ENCODE data around the gene KRT84. TPM values are rescaled to one million over a fixed set of nuclear protein-coding genes. Genes with fewer than 3 reads are reported as not detected.

KRT84 gene
- polyA plus RNA-seq, 1 donor from 2014 or later = not detected

DNA sequence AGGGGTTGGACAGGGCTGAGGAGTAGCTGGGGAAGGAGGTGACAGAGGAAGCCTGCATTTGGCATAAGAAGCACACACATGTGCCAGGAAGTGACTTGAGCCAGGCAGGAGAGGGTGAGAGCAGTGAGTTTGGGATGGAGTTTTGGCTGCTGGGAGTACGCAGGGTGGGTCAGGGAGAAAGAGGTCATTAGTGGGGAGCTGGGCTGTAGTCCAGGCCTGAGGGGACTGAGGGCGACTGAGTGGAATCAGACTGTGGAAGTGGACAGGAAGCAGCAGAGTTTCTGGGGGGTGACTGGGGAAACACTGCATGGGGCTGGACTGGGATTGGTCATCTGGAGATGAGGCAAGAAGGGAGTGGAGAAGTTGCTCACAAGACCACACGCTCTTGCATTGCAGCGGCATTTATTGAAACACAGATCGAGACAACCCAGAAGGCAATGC lies 25.8 kb downstream of the KRT84 start:
- Histone ChIP-seq H3K9me2 (ENCODE audit: insufficient read depth, low read length) (no peaks in the 10 kb centered on the region), H3K27me3 (ENCODE audit: insufficient read depth, low read depth, low read length) (no peaks in the 10 kb centered on the region), H3F3A (ENCODE audit: insufficient read depth, low read length, poor library complexity, severe bottlenecking) (no peaks in the 10 kb centered on the region), H3K27ac (ENCODE audit: low read length) (no peak overlapping the region), H3K79me2 (replicated peaks; ENCODE audit: insufficient read depth, low read length) (no peaks in the 10 kb centered on the region), H3K9ac (ENCODE audit: low read length) (no peak overlapping the region), H3K4me2 (ENCODE audit: low read length) (no peak overlapping the region), H3K4me3 (ENCODE audit: low read length) (no peak overlapping the region), H3K36me3 (ENCODE audit: insufficient read depth, low read length) (no peaks in the 10 kb centered on the region), H2AFZ (ENCODE audit: low read depth, low read length) (no peak overlapping the region), H3K9me3 (ENCODE audit: low read length) (no peaks in the 10 kb centered on the region), H4K20me1 (ENCODE audit: insufficient read depth) (no peaks in the 10 kb centered on the region)
- TF ChIP-seq EP300 (conservative IDR thresholded peaks at IDR 0.05; ENCODE audit: poor library complexity, severe bottlenecking) (no peak), MXI1 (conservative IDR thresholded peaks at IDR 0.05; ENCODE audit: poor library complexity, severe bottlenecking) (no peak), POLR2AphosphoS5 (IDR thresholded peaks at IDR 0.05) (no peak), TAF1 (IDR thresholded peaks at IDR 0.05; ENCODE audit: low read depth) (no peak), RAD21 (conservative IDR thresholded peaks at IDR 0.05) (no peak), EZH2 (IDR thresholded peaks at IDR 0.05; ENCODE audit: borderline replicate concordance, insufficient read depth, low read length, poor library complexity, severe bottlenecking) (no peak), SMC3 (conservative IDR thresholded peaks at IDR 0.05; ENCODE audit: poor library complexity) (no peak)
- TF ChIP-seq, protein P1, sequence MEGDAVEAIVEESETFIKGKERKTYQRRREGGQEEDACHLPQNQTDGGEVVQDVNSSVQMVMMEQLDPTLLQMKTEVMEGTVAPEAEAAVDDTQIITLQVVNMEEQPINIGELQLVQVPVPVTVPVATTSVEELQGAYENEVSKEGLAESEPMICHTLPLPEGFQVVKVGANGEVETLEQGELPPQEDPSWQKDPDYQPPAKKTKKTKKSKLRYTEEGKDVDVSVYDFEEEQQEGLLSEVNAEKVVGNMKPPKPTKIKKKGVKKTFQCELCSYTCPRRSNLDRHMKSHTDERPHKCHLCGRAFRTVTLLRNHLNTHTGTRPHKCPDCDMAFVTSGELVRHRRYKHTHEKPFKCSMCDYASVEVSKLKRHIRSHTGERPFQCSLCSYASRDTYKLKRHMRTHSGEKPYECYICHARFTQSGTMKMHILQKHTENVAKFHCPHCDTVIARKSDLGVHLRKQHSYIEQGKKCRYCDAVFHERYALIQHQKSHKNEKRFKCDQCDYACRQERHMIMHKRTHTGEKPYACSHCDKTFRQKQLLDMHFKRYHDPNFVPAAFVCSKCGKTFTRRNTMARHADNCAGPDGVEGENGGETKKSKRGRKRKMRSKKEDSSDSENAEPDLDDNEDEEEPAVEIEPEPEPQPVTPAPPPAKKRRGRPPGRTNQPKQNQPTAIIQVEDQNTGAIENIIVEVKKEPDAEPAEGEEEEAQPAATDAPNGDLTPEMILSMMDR (IDR thresholded peaks at IDR 0.05; ENCODE audit: poor library complexity, severe bottlenecking) = no peak
- TF ChIP-seq, protein P2, sequence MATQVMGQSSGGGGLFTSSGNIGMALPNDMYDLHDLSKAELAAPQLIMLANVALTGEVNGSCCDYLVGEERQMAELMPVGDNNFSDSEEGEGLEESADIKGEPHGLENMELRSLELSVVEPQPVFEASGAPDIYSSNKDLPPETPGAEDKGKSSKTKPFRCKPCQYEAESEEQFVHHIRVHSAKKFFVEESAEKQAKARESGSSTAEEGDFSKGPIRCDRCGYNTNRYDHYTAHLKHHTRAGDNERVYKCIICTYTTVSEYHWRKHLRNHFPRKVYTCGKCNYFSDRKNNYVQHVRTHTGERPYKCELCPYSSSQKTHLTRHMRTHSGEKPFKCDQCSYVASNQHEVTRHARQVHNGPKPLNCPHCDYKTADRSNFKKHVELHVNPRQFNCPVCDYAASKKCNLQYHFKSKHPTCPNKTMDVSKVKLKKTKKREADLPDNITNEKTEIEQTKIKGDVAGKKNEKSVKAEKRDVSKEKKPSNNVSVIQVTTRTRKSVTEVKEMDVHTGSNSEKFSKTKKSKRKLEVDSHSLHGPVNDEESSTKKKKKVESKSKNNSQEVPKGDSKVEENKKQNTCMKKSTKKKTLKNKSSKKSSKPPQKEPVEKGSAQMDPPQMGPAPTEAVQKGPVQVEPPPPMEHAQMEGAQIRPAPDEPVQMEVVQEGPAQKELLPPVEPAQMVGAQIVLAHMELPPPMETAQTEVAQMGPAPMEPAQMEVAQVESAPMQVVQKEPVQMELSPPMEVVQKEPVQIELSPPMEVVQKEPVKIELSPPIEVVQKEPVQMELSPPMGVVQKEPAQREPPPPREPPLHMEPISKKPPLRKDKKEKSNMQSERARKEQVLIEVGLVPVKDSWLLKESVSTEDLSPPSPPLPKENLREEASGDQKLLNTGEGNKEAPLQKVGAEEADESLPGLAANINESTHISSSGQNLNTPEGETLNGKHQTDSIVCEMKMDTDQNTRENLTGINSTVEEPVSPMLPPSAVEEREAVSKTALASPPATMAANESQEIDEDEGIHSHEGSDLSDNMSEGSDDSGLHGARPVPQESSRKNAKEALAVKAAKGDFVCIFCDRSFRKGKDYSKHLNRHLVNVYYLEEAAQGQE (IDR thresholded peaks at IDR 0.05; ENCODE audit: borderline replicate concordance) = no peak

DNA sequence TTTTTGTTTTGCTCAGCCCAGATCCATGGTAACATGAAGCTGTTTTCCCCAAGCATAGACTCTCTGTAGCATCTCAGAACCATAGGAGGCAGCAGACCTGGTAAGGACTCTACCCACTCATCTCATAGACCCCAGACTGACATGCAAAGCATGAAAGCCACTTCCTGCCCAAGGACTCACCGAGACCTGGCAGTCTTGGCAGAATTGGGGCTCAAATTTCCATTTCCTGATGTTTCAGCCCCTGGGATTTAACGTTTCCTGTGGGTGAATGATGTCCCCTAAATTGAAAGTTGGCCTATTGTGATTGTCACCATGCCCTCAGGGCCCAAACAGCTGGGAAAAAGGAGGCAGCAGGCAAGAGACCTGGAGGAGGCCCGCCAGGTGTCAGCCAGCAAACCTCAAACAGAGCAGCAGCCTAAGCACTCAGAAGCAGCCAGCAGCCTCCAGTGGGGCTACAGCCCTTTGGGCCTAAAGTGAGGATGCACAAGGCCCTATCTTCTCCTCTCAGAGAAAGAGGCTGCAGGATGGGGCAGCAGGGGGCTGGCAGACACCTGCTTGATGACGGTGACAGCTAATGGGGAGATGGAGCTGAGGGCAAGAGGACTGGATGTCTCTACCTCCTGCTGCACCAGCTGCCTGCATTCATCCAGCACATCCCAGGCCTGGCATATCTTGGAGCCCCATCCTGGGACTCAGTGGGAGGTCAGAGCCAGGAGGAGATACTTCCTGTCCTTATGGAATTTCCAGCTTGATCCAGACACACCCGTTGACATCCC lies 26.7 kb downstream of the KRT84 start:
- Histone ChIP-seq H3K4me2 (ENCODE audit: low read length) (no peak overlapping the region), H3K9ac (ENCODE audit: low read length) (no peak overlapping the region), H3F3A (ENCODE audit: insufficient read depth, low read length, poor library complexity, severe bottlenecking) (no peaks in the 10 kb centered on the region), H4K20me1 (ENCODE audit: insufficient read depth) (no peaks in the 10 kb centered on the region), H3K9me2 (ENCODE audit: insufficient read depth, low read length) (no peaks in the 10 kb centered on the region), H3K27me3 (ENCODE audit: insufficient read depth, low read depth, low read length) (no peaks in the 10 kb centered on the region), H3K27ac (ENCODE audit: low read length) (no peak overlapping the region), H2AFZ (ENCODE audit: low read depth, low read length) (no peak overlapping the region), H3K4me3 (ENCODE audit: low read length) (no peak overlapping the region), H3K36me3 (ENCODE audit: insufficient read depth, low read length) (no peaks in the 10 kb centered on the region), H3K79me2 (replicated peaks; ENCODE audit: insufficient read depth, low read length) (no peaks in the 10 kb centered on the region), H3K9me3 (ENCODE audit: low read length) (no peaks in the 10 kb centered on the region)
- TF ChIP-seq SMC3 (conservative IDR thresholded peaks at IDR 0.05; ENCODE audit: poor library complexity) (no peak), EP300 (conservative IDR thresholded peaks at IDR 0.05; ENCODE audit: poor library complexity, severe bottlenecking) (no peak)
